Measurements from ENCODE around the gene HERPUD1.

DNA sequence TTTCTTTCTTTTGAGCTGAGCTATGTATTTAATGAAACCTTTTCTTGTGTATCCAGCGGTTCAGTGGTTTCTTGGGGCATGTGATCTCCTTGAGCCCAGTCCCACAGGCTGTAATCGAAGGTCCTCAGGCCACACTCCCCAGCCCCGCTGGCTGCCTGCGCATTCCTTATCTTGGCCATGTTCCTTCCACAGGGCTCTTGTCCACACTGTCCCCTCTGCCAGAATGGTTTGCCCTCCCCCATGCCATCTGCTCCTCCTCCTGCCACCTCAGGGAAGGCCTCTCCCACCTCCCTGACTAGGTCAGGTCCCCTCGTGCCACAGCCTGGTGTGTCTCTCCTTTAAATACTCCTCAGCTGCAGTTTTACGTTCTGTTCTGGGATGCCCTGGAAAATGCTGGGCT, 45.3 kb downstream of the HERPUD1 start:
- TF ChIP-seq, protein P1, sequence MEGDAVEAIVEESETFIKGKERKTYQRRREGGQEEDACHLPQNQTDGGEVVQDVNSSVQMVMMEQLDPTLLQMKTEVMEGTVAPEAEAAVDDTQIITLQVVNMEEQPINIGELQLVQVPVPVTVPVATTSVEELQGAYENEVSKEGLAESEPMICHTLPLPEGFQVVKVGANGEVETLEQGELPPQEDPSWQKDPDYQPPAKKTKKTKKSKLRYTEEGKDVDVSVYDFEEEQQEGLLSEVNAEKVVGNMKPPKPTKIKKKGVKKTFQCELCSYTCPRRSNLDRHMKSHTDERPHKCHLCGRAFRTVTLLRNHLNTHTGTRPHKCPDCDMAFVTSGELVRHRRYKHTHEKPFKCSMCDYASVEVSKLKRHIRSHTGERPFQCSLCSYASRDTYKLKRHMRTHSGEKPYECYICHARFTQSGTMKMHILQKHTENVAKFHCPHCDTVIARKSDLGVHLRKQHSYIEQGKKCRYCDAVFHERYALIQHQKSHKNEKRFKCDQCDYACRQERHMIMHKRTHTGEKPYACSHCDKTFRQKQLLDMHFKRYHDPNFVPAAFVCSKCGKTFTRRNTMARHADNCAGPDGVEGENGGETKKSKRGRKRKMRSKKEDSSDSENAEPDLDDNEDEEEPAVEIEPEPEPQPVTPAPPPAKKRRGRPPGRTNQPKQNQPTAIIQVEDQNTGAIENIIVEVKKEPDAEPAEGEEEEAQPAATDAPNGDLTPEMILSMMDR (conservative IDR thresholded peaks at IDR 0.05; ENCODE audit: low read length): no peak
- no peak for TF ChIP-seq EZH2phosphoT487 (IDR thresholded peaks at IDR 0.05; ENCODE audit: borderline replicate concordance)
